ENCODE results near the gene HES3.

Gene HES3

GRCh38 chr1:6251233-6251632 lies 7.3 kb downstream of the HES3 start:
- Histone ChIP-seq H3K4me3 (ENCODE audit: low read length) (no peak overlapping the region), H3K9me3 (replicated peaks; ENCODE audit: insufficient read depth, low read length) (no peaks in the 10 kb centered on the region), H3K27me3 (replicated peaks; ENCODE audit: insufficient read depth, low read length) (peaks cover 85% of the 10 kb centered on the region), H3K36me3 (replicated peaks; ENCODE audit: insufficient read depth, low read length) (no peaks in the 10 kb centered on the region), H4K20me1 (ENCODE audit: insufficient read depth, low read length) (no peaks in the 10 kb centered on the region), H3K4me1 (ENCODE audit: low read length) (no peaks in the 10 kb centered on the region), H3F3A (ENCODE audit: insufficient read depth, low read length) (no peaks in the 10 kb centered on the region), H3K79me2 (ENCODE audit: low read length) (no peaks in the 10 kb centered on the region), H3K27ac (ENCODE audit: low read length) (no peak overlapping the region), H3K4me2 (ENCODE audit: low read depth, low read length) (no peak overlapping the region), H3K9ac (ENCODE audit: low read length) (no peak overlapping the region), H2AFZ (ENCODE audit: low read length) (no peak overlapping the region), H3K9me2 (replicated peaks; ENCODE audit: insufficient read depth, low read length) (no peaks in the 10 kb centered on the region)
- no peak for DNase-seq
- no peak for TF ChIP-seq EZH2 (optimal IDR thresholded peaks at IDR 0.05; ENCODE audit: low read depth, low read length)
- no peak for TF ChIP-seq EZH2phosphoT487 (IDR thresholded peaks at IDR 0.05; ENCODE audit: low read length)
- TF ChIP-seq CTCF (IDR thresholded peaks at IDR 0.05; ENCODE audit: low read length), result no peak

- H2AFZ ChIP-seq (ENCODE audit: low read length), result no peak overlapping the region
- H3K9me2 ChIP-seq (replicated peaks; ENCODE audit: insufficient read depth, low read length), result no peaks in the 10 kb centered on the region
- no peak overlapping the region for H3K27ac ChIP-seq (ENCODE audit: low read length)
- H3F3A ChIP-seq (ENCODE audit: insufficient read depth, low read length), result no peaks in the 10 kb centered on the region
- no peaks in the 10 kb centered on the region for H3K9me3 ChIP-seq (replicated peaks; ENCODE audit: insufficient read depth, low read length)
- H3K27me3 ChIP-seq (replicated peaks; ENCODE audit: insufficient read depth, low read length), result peaks cover 86% of the 10 kb centered on the region
- no peak for DNase-seq
- H3K36me3 ChIP-seq (replicated peaks; ENCODE audit: insufficient read depth, low read length), result no peaks in the 10 kb centered on the region
- H3K4me1 ChIP-seq (ENCODE audit: low read length), result no peaks in the 10 kb centered on the region
- TF ChIP-seq EZH2phosphoT487 (IDR thresholded peaks at IDR 0.05; ENCODE audit: low read length) (no peak), EZH2 (optimal IDR thresholded peaks at IDR 0.05; ENCODE audit: low read depth, low read length) (no peak), CTCF (IDR thresholded peaks at IDR 0.05; ENCODE audit: low read length) (no peak)
- no peak overlapping the region for H3K9ac ChIP-seq (ENCODE audit: low read length)
- no peaks in the 10 kb centered on the region for H4K20me1 ChIP-seq (ENCODE audit: insufficient read depth, low read length)
- no peaks in the 10 kb centered on the region for H3K79me2 ChIP-seq (ENCODE audit: low read length)
- no peak overlapping the region for H3K4me2 ChIP-seq (ENCODE audit: low read depth, low read length)
- H3K4me3 ChIP-seq (ENCODE audit: low read length), result no peak overlapping the region
Observed at GRCh38 chr1:6251681-6252373, 7.8 kb downstream of the HES3 start.

GRCh38 chr1:6252374-6252710 lies 8.4 kb downstream of the HES3 start:
- H4K20me1 ChIP-seq (ENCODE audit: insufficient read depth, low read length), result no peaks in the 10 kb centered on the region
- H3K4me1 ChIP-seq (ENCODE audit: low read length), result no peaks in the 10 kb centered on the region
- no peak overlapping the region for H3K4me2 ChIP-seq (ENCODE audit: low read depth, low read length)
- TF ChIP-seq EZH2phosphoT487 (IDR thresholded peaks at IDR 0.05; ENCODE audit: low read length) (no peak), CTCF (IDR thresholded peaks at IDR 0.05; ENCODE audit: low read length) (no peak), EZH2 (optimal IDR thresholded peaks at IDR 0.05; ENCODE audit: low read depth, low read length) (no peak)
- no peaks in the 10 kb centered on the region for H3F3A ChIP-seq (ENCODE audit: insufficient read depth, low read length)
- H2AFZ ChIP-seq (ENCODE audit: low read length), result no peak overlapping the region
- no peak for DNase-seq
- H3K9ac ChIP-seq (ENCODE audit: low read length), result no peak overlapping the region
- no peaks in the 10 kb centered on the region for H3K79me2 ChIP-seq (ENCODE audit: low read length)
- H3K27ac ChIP-seq (ENCODE audit: low read length), result no peak overlapping the region
- H3K27me3 ChIP-seq (replicated peaks; ENCODE audit: insufficient read depth, low read length), result peaks cover 86% of the 10 kb centered on the region
- no peaks in the 10 kb centered on the region for H3K36me3 ChIP-seq (replicated peaks; ENCODE audit: insufficient read depth, low read length)
- no peaks in the 10 kb centered on the region for H3K9me2 ChIP-seq (replicated peaks; ENCODE audit: insufficient read depth, low read length)
- no peaks in the 10 kb centered on the region for H3K9me3 ChIP-seq (replicated peaks; ENCODE audit: insufficient read depth, low read length)
- H3K4me3 ChIP-seq (ENCODE audit: low read length), result no peak overlapping the region
